T-helper 22 cell (primary cell): Measurements from ENCODE around the gene THY1.
"Not testable (repeated sequence)": the region's sequence is repeated elsewhere in the genome, so short reads cannot be mapped to it uniquely, and the experiment has no call there.

ENCODE experiments used
- DNase-seq: peaks from one replicate; pipeline ENCODE4 v3.0.0-alpha.2; 2020; ENCODE audit warnings: low read depth

THY1 gene

GRCh38 chr11:119445850-119446249, 22.9 kb upstream of the THY1 start:
- DNase-seq, result no peak

- DNase-seq, result no peak
These were observed 22.4 kb upstream of the THY1 start for GRCh38 chr11:119445379-119445778.

DNA sequence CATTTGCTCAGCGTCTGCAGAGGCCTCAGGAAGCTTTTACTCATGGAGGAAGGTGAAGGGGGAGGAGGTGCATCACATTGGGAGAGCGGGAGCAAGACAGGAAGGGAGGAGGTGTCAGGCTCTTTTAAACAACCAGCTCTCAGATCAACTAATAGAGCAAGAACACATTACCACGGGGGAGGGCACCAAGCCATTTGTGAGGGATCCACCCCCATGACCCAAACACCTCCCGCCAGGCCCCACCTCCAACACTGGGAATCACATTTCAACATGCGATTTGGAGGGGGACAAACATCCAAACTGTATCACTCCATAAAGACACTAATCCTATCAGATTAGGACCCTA, 18.9 kb upstream of the THY1 start:
- no peak for DNase-seq

- DNase-seq, result no peak
These were observed 15.6 kb upstream of the THY1 start for GRCh38 chr11:119438599-119438998.

- DNase-seq, result not testable (repeated sequence)
These were observed 14.5 kb upstream of the THY1 start for GRCh38 chr11:119437521-119437920.

DNA sequence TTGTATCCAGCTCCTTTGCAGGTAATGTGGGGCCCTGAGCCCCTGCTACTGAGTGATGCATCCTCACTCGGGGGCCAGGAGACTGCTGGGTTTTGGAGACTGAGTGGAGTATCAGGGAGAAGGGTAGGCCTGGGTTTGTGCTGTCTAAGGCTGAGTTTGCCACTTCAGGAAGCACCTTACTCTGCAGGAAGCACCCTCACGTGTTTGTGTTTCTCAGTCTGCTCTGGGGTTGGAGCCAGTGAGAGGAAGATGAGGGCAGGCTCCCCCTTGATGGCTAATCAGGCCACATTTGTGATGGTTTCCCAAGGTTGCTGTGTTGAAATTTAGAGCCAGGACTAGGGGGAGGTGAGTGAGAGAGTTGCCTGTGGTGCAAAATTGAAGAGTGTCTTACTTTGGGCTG, 13.7 kb upstream of the THY1 start:
- DNase-seq, result no peak

- DNase-seq, result no peak
These were observed 13.1 kb upstream of the THY1 start for GRCh38 chr11:119436093-119436492.

DNA sequence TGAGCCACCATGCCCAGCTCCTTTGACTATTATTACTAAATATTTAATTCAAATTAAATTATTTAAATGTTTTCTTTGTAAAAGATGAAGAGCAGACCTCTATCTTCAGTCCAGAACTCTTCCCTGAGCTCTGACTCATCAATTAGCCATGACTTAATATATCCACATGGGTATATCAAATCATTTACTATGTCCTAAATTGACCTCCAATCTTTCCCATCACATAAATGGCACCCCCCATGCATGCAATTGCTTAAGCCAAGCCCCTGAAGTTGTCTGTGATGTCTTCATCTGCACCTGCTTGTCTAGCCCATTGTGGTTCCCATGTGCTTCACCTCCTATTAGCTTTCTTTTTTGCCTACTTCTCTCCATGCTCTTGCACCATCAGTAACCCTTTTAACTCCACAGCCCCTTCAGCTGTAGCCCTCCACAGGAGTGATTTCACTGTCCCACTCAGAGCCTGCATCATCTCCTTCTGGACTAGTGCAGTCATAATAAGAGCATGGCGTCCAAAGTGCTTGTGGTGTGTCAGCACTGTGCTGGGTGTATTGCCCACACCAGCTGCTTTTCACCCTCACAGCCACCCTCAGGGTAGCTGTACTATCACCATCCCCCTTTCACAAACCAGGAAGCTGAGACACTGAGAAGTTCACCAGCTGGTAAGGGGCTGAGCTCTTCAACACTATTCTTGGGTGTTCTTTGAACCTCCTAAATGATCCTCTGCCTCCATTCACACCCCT, 11.8 kb upstream of the THY1 start:
- no peak for DNase-seq

GRCh38 chr11:119433358-119433725, 10.4 kb upstream of the THY1 start:
- no peak for DNase-seq

DNA sequence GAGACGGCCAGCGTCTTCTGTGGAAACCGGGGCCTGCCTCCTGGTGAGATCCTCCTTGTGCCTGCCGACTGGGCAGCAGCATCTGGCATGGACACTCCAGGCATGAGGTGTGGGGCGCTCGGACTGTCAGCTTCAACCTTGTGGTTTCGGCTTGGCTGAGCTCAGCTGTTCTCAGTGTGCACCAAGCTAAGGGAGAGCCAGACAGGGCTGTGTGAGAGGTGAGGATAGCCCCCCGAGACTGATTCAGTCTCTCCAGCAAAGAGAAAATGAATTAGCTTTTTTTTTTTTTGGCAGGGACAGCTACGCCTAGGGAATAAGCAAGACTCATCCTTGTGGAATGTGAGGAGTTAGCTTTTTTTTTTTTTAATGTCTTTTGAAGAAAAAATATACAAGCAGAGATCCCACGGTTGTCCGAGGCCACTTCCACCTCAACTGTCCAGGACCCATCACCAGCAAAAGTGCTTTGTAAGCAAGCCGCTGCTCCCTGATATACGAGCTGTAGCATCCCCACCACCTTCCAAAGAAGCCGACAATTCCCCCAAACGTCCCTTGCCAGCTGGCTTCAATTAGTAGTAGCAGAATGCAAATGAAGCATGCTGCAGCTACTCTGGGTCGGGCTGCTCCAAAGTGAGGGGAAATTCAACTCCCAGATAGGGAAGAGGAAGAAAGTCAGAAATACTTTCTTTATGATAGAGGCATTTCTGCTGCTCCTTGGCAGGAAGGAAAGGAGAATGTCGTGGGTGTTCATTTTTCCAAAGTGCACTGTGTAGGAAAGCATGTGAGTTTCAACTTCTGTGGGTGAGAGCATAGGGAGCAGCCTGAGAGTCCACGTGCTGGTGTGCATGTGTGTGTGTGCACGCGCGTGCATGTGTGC, 9.7 kb upstream of the THY1 start:
- DNase-seq, result no peak

DNA sequence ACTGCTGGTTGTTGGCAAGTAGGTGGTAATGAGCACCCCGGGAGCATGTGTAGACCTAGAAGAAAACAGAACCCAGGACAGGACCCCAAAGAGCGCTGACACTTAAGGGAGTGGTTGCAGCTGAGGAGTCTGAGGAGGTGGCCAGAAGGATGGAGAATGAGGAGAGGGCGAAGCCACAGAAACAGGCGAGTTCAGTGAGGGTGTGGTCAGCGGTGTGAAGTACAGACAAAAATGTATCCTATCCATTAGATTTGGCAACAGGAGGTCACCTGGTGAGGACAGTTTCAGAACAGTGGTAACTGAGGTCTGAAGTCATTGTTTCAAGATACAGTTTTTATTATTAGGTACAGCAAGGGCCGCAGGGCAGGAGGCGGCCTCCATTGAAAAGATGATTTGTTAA, 8.6 kb upstream of the THY1 start:
- DNase-seq, result no peak

DNA sequence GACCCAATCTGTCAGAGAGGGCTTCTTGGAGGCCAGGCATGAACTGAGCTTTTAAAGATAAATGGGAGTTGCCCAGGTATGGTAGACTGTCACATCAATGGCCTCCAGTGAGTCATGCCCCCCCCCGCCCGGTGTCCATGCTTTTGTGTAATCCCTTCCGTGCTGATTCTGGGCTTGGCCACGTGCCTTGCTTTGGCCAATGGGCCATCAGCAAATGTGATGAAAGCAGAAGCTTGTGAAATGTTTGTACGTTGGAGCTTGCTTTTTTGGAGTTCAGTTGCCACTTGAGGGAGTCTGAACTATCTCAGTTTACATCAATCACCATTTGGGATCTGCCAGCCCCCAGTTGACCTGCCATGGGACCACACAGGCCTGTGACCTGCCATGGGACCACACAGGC, 4.3 kb upstream of the THY1 start:
- DNase-seq, result no peak

DNA sequence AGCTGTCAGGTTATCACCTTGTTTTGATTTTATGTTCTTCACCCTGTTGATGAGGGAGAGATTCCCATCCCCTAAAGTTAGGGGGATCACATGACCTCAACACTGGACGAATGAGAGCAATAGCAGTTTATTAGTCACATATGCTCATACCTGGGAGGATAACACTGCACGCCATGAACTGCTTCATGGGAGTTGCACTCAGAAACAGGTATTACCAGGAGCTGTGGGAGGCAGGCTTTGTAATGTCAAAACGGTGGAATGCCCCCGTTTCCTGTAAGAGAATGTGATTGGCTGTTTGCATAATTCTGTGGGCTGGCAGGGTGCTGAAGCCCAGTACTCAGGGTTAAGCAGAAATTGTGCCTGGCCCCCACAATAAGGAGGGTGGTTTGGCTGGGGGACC, 3.2 kb upstream of the THY1 start:
- no peak for DNase-seq

DNA sequence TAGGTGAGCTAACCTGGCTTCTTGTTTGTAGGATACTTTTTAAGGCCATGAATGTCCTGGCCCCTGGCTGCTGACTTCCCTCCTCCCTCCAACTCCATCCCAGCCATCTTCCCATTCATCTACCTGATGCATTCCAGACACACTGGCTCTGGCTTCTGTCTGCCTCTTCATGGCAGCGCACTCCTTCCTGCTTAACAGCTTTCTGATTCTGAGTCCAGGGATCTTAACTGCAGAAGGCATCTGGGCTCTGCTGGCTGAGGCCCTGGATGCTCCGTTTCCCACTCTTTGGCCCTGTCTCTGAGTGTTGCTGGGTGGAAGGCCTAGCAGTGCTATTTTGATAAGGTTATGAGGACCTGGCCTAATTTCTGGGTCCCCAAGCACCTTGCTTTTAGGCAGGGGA, 1.8 kb upstream of the THY1 start:
- no peak for DNase-seq

- no peak for DNase-seq
These were observed 1.3 kb upstream of the THY1 start for GRCh38 chr11:119424276-119424675.

DNA sequence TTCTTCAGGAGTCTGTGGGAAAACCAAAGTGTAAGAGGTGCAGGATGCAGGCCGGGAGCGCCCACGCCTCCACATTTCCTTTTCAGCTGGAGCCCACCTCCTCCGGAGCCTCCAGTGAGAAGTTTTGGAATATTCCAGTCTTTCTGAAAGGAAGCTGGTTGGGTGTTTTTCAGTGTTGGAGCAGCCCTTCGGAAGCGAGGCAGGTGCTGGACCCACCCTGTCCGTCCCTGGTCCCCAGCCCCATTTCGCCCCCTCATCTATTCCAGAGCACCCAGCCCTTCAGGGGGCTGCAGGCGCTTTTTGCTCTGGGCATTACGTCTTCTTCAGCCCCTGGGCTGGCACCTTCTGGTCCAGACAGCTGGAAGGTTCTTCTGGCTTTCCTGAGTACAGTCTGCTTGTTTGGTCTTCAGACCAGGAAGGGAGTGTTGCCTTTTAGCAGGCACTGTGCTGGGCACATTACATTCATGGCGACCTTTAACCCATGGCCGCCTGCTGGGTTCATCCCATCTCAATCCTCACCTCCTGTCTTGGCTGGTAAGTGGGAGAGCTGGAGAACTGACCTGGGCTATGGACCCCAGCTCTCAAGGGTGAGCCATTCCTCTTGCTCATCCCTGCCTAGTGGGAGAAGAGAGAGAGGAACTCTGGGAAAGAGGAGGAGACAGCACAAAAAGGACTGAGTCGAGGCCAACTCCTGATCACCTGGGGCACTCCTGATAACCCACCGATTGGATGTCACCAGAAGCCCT, 710 bp upstream of the THY1 start:
- DNase-seq, result no peak

DNA sequence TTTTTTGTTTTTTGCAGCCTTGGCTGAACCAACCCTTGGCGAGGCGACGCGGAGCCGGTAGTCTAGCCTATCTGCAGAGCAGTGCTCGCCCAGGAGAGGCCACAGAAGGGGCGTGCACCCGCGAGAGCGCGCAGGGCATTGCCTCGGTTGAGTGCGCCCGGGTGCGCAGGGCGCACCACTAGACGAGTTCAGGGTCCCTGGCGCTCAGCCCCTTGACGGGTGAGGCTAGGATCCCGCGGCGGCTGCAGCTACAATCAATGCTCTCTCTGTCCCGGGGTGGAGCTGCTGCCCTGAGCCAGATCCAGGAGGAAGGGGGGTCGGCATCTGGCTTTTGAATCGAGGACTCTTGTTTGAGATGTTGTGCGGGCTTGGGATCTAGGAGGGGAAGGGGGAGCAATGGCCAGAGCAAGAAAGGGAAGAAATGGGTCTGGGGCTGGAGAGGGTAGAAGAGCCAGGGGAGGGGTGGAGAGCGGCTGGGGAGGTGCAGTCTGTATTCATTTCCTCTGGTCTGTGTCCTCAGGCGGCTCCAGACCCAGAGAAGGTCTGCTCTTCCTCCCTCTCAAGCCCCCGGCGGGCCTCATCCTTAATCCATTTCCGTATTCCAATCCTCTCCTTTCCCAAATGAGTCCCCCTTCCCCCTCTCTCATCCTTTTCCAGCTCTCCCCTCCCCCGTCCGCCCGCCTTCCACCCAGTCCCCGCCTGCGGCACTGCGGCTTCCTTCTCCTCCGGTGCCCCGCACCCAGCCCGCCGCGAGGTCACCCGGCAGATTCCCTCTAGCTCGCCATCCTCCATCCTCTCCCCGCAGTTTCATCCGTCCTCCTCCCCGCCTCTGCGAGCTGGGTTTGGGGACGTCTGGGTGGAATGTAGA, 797 bp downstream of the THY1 start:
- no peak for DNase-seq

GRCh38 chr11:119421351-119421750, 1.6 kb downstream of the THY1 start:
- no peak for DNase-seq

GRCh38 chr11:119420631-119421030, 2.3 kb downstream of the THY1 start:
- no peak for DNase-seq

DNA sequence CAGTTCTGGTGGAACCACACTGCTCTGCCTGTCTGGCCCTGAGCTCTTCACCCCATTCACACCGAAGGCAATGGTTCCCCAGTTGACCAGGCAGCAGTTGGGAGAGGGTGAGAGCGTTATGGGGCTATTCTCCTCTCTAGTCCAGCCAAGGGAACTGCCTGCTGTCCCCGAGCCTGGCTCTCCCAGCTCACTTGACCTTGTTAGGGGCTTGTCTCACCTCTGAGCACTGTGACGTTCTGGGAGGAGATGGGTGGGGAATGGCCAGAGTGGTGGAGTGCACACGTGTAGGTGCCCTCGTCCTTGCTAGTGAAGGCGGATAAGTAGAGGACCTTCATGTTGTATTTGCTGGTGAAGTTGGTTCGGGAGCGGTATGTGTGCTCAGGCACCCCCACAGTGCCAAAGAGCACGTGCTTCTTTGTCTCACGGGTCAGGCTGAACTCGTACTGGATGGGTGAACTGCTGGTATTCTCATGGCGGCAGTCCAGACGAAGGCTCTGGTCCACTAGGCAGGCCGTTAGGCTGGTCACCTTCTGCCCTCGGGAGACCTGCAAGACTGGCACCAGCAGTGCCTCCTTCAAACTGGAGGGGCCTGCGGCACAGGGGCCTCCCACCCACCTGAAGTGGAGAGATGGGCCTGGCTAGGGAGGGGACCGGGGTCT, 3.0 kb downstream of the THY1 start:
- no peak for DNase-seq

DNA sequence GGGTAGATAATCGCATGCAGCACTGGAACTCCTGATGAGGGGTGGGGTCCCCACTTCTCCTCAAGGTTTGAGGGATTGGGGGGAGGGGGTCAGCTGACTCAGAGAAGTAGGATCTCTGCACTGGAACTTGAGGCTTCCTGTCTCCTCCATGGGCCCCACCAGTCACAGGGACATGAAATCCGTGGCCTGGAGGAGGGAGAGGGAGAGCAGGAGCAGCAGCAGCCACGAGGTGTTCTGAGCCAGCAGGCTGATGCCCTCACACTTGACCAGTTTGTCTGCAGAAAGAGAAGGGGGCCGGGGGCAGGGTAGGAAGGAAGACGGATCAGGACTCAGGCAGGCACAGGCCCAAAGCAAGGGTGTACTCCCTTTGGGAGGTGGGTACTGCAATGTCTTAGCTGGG, 3.7 kb downstream of the THY1 start:
- no peak for DNase-seq

DNA sequence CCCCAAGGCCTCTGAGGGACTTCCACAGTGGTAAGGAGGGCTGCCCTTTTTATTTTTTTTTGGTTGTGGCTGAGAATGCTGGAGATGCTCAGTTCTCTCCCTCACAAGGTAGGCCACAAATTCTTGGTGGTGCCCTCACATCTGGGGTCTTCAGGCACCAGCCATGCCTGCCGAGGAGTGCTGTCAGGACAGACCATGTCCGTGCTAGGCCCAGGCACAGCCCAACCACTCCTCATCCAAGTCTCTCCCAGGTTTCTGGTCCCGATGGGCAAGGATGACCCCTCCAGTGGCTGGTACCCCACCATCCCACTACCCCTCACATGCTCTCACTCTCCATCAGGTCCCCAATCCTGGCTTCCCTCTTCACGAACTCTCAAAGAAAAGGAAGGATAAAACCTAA, 4.2 kb downstream of the THY1 start:
- no peak for DNase-seq
